Mammary epithelial cell (primary cell): ENCODE data around the gene RHOD.

Experiments
- CTCF ChIP-seq, 2 donors: IDR thresholded peaks in 1 of 2; conservative IDR thresholded peaks in 1 of 2; 2 replicates each; pipeline ENCODE4 v1.5.1; 2011 to 2012; ENCODE audit warnings: inconsistent platforms in 2 of 2, low read length in 2 of 2, mild to moderate bottlenecking in 2 of 2, control low read depth in 1 of 2, low read depth in 1 of 2; ENCODE audit not compliant: insufficient read depth in 1 of 2; ENCODE audit errors: extremely low read depth in 1 of 2
- EZH2 ChIP-seq: IDR thresholded peaks from 2 replicates; pipeline ENCODE4 v1.6.1; 2012; ENCODE audit warnings: low read length, inconsistent platforms, borderline replicate concordance

DNA sequence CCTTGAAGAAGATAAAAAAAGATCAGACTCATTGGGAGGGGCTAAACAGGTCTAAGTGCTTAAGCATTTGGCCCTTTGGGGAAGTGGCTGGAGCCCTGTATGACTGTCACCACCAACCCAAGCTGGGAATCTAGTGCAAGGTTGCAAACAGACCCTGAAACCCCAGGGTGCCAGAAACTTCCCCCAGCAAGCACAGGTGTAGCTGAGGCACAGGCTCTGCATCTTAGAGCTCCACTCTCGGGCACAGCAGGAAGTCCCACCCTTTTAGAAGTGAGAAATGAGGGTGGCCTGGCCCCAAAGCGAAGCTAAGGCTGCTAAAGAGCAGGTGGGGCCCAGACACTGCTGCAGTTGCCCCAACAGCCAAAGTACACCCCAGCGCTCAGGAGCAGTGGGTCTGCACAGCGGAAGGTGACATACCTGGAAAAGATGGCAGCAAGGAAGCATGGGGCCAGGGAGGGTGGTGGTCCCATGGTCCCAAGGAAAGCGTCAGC, 56.6 kb downstream of the RHOD start:
- no peak for TF ChIP-seq CTCF (conservative IDR thresholded peaks at IDR 0.05 in 1 of 2, IDR thresholded peaks at IDR 0.05 in 1 of 2; ENCODE audit: extremely low read depth in 1 of 2, insufficient read depth in 1 of 2, low read depth in 1 of 2, low read length in 2 of 2)
- no peak for TF ChIP-seq EZH2
